Lower leg skin (tissue), 3 donors: ENCODE results near the gene CXADR.

ENCODE experiments used
- POLR2A ChIP-seq, 2 donors: fragments of 450-650 bp; IDR thresholded peaks; one replicate each; pipeline ENCODE4 v1.6.1; 2016 to 2017; ENCODE audit warnings: antibody characterized with exemption in 2 of 2, mild to moderate bottlenecking in 1 of 2, moderate library complexity in 1 of 2
- TF ChIP-seq, protein P1 (sequence below), 3 donors: fragments of 450-650 bp; IDR thresholded peaks; one replicate each; pipeline ENCODE4 v1.5.1; 2016; ENCODE audit warnings: antibody characterized with exemption in 3 of 3, mild to moderate bottlenecking in 3 of 3, moderate library complexity in 2 of 3

DNA sequence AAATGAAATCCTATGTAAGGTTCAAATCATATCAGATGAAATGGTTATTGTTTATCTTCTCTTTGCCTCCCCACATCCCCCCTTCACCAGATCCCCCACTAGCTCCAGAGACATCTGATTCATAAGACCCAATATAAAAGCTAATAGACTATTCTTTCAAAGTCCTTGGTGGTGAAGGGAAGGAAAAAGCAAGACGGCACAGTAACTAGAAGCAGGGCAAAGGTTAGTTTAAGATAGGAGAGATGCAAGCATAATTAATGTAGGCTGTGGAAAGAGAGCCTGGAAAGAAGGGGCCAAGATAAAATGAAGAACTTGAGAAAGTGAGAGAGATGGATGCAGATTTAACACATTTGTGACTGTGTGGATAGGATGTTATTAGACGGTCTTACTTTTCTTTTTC lies 66.0 kb downstream of the CXADR start:
- TF ChIP-seq, protein P1, sequence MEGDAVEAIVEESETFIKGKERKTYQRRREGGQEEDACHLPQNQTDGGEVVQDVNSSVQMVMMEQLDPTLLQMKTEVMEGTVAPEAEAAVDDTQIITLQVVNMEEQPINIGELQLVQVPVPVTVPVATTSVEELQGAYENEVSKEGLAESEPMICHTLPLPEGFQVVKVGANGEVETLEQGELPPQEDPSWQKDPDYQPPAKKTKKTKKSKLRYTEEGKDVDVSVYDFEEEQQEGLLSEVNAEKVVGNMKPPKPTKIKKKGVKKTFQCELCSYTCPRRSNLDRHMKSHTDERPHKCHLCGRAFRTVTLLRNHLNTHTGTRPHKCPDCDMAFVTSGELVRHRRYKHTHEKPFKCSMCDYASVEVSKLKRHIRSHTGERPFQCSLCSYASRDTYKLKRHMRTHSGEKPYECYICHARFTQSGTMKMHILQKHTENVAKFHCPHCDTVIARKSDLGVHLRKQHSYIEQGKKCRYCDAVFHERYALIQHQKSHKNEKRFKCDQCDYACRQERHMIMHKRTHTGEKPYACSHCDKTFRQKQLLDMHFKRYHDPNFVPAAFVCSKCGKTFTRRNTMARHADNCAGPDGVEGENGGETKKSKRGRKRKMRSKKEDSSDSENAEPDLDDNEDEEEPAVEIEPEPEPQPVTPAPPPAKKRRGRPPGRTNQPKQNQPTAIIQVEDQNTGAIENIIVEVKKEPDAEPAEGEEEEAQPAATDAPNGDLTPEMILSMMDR (IDR thresholded peaks at IDR 0.05): no peak
- TF ChIP-seq POLR2A (IDR thresholded peaks at IDR 0.05): no peak
